GM12878 (cell line): ENCODE data around the gene OTULIN. TPM values are rescaled to one million over a fixed set of nuclear protein-coding genes. Genes with fewer than 3 reads are reported as not detected.

Experiments
- ATAC-seq: fragments of 200-7000 bp; cut with Tn5 transposase; 3 replicates; pipeline ENCODE4 v1.9.1; 2020; ENCODE audit warnings: mild to moderate bottlenecking, moderate library complexity
- BruUV-seq: library from RNA; stranded (reverse); fragments of 400-500 nt; replicated peaks from 2 replicates; lab custom pipeline; 2021; lab: Mats Ljungman, UMichigan
- CTCF ChIA-PET: fragments of 300-600 bp; sonication (Branson Sonifier 250); formaldehyde crosslinking; extraction: SDS; loops from one replicate; lab custom pipeline; 2021; ENCODE audit warnings: inconsistent platforms; lab: Yijun Ruan, JAX
- POLR2A ChIA-PET: fragments of 350-600 bp; formaldehyde crosslinking; extraction: SDS; loops from one replicate; lab custom pipeline; 2021; ENCODE audit warnings: inconsistent platforms; lab: Charles Lee
- RAD21 ChIA-PET: fragments of 300-600 bp; sonication (Branson Sonifier 250); formaldehyde crosslinking; loops from one replicate; lab custom pipeline; 2023; ENCODE audit warnings: antibody characterized with exemption; ENCODE audit not compliant: unreplicated experiment; lab: Charles Lee
- SMC1A ChIA-PET: fragments of 300-600 bp; sonication (Branson Sonifier 250); formaldehyde crosslinking; loops from one replicate; lab custom pipeline; 2023; ENCODE audit not compliant: unreplicated experiment, uncharacterized antibody; lab: Charles Lee
- DNase-seq: peaks from one replicate; pipeline ENCODE4 v3.0.0-alpha.2; 2011; ENCODE audit warnings: low read depth, low spot score
- FAIRE-seq: peaks from 3 replicates; lab custom pipeline; 2011; peaks lifted over from hg19 to GRCh38; lab: Jason Lieb, UNC
- H2AFZ ChIP-seq: 2 replicates; pipeline ENCODE4 v1.6.0; 2011; ENCODE audit warnings: low read depth, low read length, control low read depth; ENCODE audit not compliant: control insufficient read depth
- H3K27ac ChIP-seq: 2 replicates; pipeline ENCODE4 v1.5.1; 2011; ENCODE audit warnings: control low read depth; ENCODE audit not compliant: control insufficient read depth, insufficient read depth
- H3K27me3 ChIP-seq, 2 experiments: replicated peaks in 1 of 2; 2 replicates each; pipeline versions ENCODE4 v1.6.0 to v1.6.1; 2011; ENCODE audit warnings: low read length in 1 of 2; ENCODE audit not compliant: control insufficient read depth in 2 of 2, insufficient read depth in 2 of 2
- H3K36me3 ChIP-seq, 2 experiments: 2 replicates each; pipeline ENCODE4 v1.5.1; 2011; ENCODE audit warnings: low read length in 1 of 2; ENCODE audit not compliant: control insufficient read depth in 2 of 2, insufficient read depth in 2 of 2
- H3K4me1 ChIP-seq: 2 replicates; pipeline ENCODE4 v1.6.1; 2011; ENCODE audit warnings: mild to moderate bottlenecking, low read length, moderate library complexity, mixed read lengths; ENCODE audit not compliant: control insufficient read depth, insufficient read depth
- H3K4me2 ChIP-seq: 2 replicates; pipeline ENCODE4 v1.6.0; 2011; ENCODE audit warnings: control low read depth; ENCODE audit not compliant: control insufficient read depth, insufficient read depth
- H3K4me3 ChIP-seq: fragments of 200-600 bp; sonication (generic); 2 replicates; pipeline ENCODE4 v1.5.1; 2016
- H3K79me2 ChIP-seq: 2 replicates; pipeline ENCODE4 v1.6.0; 2011; ENCODE audit warnings: low read length; ENCODE audit not compliant: control insufficient read depth, insufficient read depth
- H3K9ac ChIP-seq: 2 replicates; pipeline ENCODE4 v1.8.0; 2011; ENCODE audit warnings: low read length, control low read depth, mixed read lengths; ENCODE audit not compliant: control insufficient read depth, insufficient read depth
- H3K9me3 ChIP-seq: replicated peaks from 3 replicates; pipeline ENCODE4 v1.5.1; 2011; ENCODE audit warnings: mild to moderate bottlenecking, low read length; ENCODE audit not compliant: control insufficient read depth, insufficient read depth
- H4K20me1 ChIP-seq: 2 replicates; pipeline ENCODE4 v1.6.0; 2011; ENCODE audit not compliant: control insufficient read depth, insufficient read depth
- DPF2 ChIP-seq: fragments of 450-650 bp; IDR thresholded peaks from 2 replicates; pipeline ENCODE4 v1.6.1; 2017; ENCODE audit warnings: mild to moderate bottlenecking
- E2F8 ChIP-seq: fragments of 450-650 bp; IDR thresholded peaks from 2 replicates; pipeline ENCODE4 v1.6.1; 2018; ENCODE audit warnings: mild to moderate bottlenecking, low read depth, moderate library complexity; ENCODE audit not compliant: partially characterized antibody
- IRF3 ChIP-seq: fragments of 450-650 bp; IDR thresholded peaks from 2 replicates; pipeline ENCODE4 v1.6.1; 2014; ENCODE audit warnings: mild to moderate bottlenecking
- IRF4 ChIP-seq: IDR thresholded peaks from 2 replicates; pipeline ENCODE4 v1.6.1; 2011; ENCODE audit warnings: low read depth, low read length
- NFYA ChIP-seq: IDR thresholded peaks from 2 replicates; pipeline ENCODE4 v1.6.1; 2011; ENCODE audit warnings: low read depth, mild to moderate bottlenecking, low read length, improper control_type of control experiment, borderline replicate concordance
- POLR2AphosphoS2 ChIP-seq: IDR thresholded peaks from 2 replicates; pipeline ENCODE4 v1.6.1; 2011; ENCODE audit warnings: low read depth, mild to moderate bottlenecking, low read length, improper control_type of control experiment, moderate library complexity
- RELA ChIP-seq: fragments of 450-650 bp; IDR thresholded peaks from 2 replicates; pipeline ENCODE4 v1.8.0; 2014; ENCODE audit warnings: borderline replicate concordance; ENCODE audit not compliant: partially characterized antibody
- REST ChIP-seq: IDR thresholded peaks from 2 replicates; pipeline ENCODE4 v1.6.1; 2012; ENCODE audit warnings: mild to moderate bottlenecking, low read depth, low read length
- WGBS: methylation state at CpG from one replicate; pipeline ENCODE4 v1.1.6; 2016; ENCODE audit warnings: low lambda C conversion rate; ENCODE audit not compliant: insufficient replicate concordance, insufficient coverage; ENCODE audit errors: missing lambda C conversion rate; 5-methylcytosine and 5-hydroxymethylcytosine counted together
- in situ Hi-C: fragments of 300-500 bp; cut with MboI; formaldehyde crosslinking; loops from 9 replicates; pipeline ENCODE4 v1.14.3; 2018; ENCODE audit warnings: mixed read lengths
- intact Hi-C: fragments of 100-400 bp; cut with micrococcal nuclease; formaldehyde crosslinking; loops from one replicate; pipeline ENCODE4 v1.14.2; 2022; ENCODE audit not compliant: unreplicated experiment
- polyA plus RNA-seq, 11 experiments: library from polyadenylated mRNA; depleted of rRNA in 4 of 11; unstranded in 6 of 11; stranded (reverse) in 5 of 11; fragments of >200 nt; fragmentation: Nextera tagmentation in 4 of 11; fragmentation: Illumina TruSeq in 1 of 11; extraction: Ambion mirVana in 4 of 11; extraction: Trizol in 1 of 11; gene quantifications; 1 replicate in 1 of 11; 2 replicates in 10 of 11; pipeline versions ENCODE4 v1.2.1 to v1.2.3, GENCODE V29; 2011 to 2016; ENCODE audit warnings: inconsistent platforms in 2 of 11, missing spikeins in 2 of 11, low read depth in 1 of 11
- total RNA-seq, 4 experiments: library from RNA; depleted of rRNA in 3 of 4; stranded (reverse); fragments of >200 nt in 3 of 4; fragmentation: Illumina TruSeq in 1 of 4; extraction: Trizol in 1 of 4; gene quantifications; 2 replicates each; pipeline versions ENCODE4 v1.2.1 to v1.2.3, GENCODE V29; 2013 to 2021

OTULIN gene
- total and polyA plus RNA-seq, 10 of the 15 experiments (the other 5 are each of a cell fraction or from before 2014, with no cell fraction given), result 6.6 to 70.5 (median 28.7) TPM

GRCh38 chr5:14712131-14712530 is 47.6 kb downstream of the OTULIN start (continued):
- TF ChIP-seq REST (no peak), DPF2 (no peak)

- FAIRE-seq (no peak), DNase-seq (no peak), ATAC-seq (no peak)
- H3K4me1 ChIP-seq, result no peaks in the 10 kb centered on the region
- no peak overlapping the region for H3K4me3 ChIP-seq
- H3K4me2 ChIP-seq, result no peak overlapping the region
- no peak overlapping the region for H2AFZ ChIP-seq
- RAD21 ChIA-PET, result interaction anchor here (1.1 kb wide), 1 partner anchor 14 kb away, joined by 3 read pairs; no protein-coding TSS in a partner anchor
- POLR2A ChIA-PET, result no interaction called here
- H3K27me3 ChIP-seq, result no peaks in the 10 kb centered on the region
- no peaks in the 10 kb centered on the region for H3K9me3 ChIP-seq
- H4K20me1 ChIP-seq, result no peaks in the 10 kb centered on the region
- H3K36me3 ChIP-seq, result peaks cover 15 to 28% of the 10 kb centered on the region in 2 experiments
- in situ Hi-C loops, result loop anchor here (25.0 kb wide), 1 partner anchor 1750 kb away; the partner anchor contains the start of gene ZNF622
- H3K27ac ChIP-seq, result no peak overlapping the region
- intact Hi-C loops, result no loop called here
- BruUV-seq, result no TSS peak
- SMC1A ChIA-PET, result interaction anchor here (1.0 to 1.3 kb wide), 2 partner anchors 12 to 18 kb away, joined by 3 read pairs; no protein-coding TSS in a partner anchor
- H3K9ac ChIP-seq, result no peak overlapping the region
- CTCF ChIA-PET, result no interaction called here
- TF ChIP-seq POLR2AphosphoS2, result no peak
- no peak for TF ChIP-seq NFYA
- no peak for TF ChIP-seq E2F8
- no peak for TF ChIP-seq RELA
- no peak for TF ChIP-seq IRF3
- no peak for TF ChIP-seq IRF4
- no peaks in the 10 kb centered on the region for H3K79me2 ChIP-seq
- WGBS, result 97% methylated on average over 17 of the region's 17 CpGs
These were observed 48.1 kb downstream of the OTULIN start for GRCh38 chr5:14712666-14713065.
